Smooth muscle cell of trachea (primary cell): Measurements from ENCODE around the gene DAGLB. TPM values are rescaled to one million over a fixed set of nuclear protein-coding genes. Genes with fewer than 3 reads are reported as not detected.

Source experiments
- total RNA-seq: library from RNA; depleted of rRNA; stranded (reverse); fragments of >200 nt; gene quantifications from 2 replicates; pipeline ENCODE4 v1.2.1, GENCODE V29; 2014

DAGLB gene
- 15.6 and 16.5 TPM in 2 replicates for total RNA-seq

GRCh38 chr7:6447581-6448199 is at the start of gene DAGLB:
TSS of gene DAGLB (minus strand) at chr7:6447954. CDS start at chr7:6447842, 112 bp downstream.

Other genes starting within 250 kb of the DAGLB start
- gene CYTH3, start 175.3 kb downstream of the DAGLB start, total RNA-seq = 37.4 and 40.7 TPM in 2 replicates
- 20.9 and 25.3 TPM in 2 replicates for gene FAM220A, start 99.0 kb downstream of the DAGLB start, total RNA-seq
- gene RAC1, start 73.4 kb downstream of the DAGLB start, total RNA-seq = 59.0 and 73.7 TPM in 2 replicates
- 198 and 213 TPM in 2 replicates for gene KDELR2, start 36.2 kb upstream of the DAGLB start, total RNA-seq
- 0.15 TPM in 1 of 2 replicates, not detected in the other for gene GRID2IP, start 103.5 kb upstream of the DAGLB start, total RNA-seq
- gene ZDHHC4, start 129.5 kb upstream of the DAGLB start, total RNA-seq = 59.9 and 77.7 TPM in 2 replicates
- gene INTS15, start 142.1 kb upstream of the DAGLB start, total RNA-seq = 6.3 and 11.4 TPM in 2 replicates
- gene ZNF853, start 167.7 kb upstream of the DAGLB start, total RNA-seq = 0.15 and 1.5 TPM in 2 replicates
- gene ZNF316, start 189.4 kb upstream of the DAGLB start, total RNA-seq = 14.1 and 28.6 TPM in 2 replicates